GM10248 (cell line): ENCODE results near the gene CFAP65.

Experiments used
- CTCF ChIA-PET: fragments of 300-600 bp; sonication (Branson Sonifier 250); formaldehyde crosslinking; extraction: SDS; loops from one replicate; lab custom pipeline; 2021; ENCODE audit warnings: antibody characterized with exemption; lab: Yijun Ruan, JAX
- POLR2A ChIA-PET: fragments of 350-650 bp; sonication (Branson Sonifier 250); formaldehyde crosslinking; extraction: SDS; loops from one replicate; lab custom pipeline; 2020; ENCODE audit warnings: antibody characterized with exemption; lab: Yijun Ruan, JAX
- DNase-seq: peaks from one replicate; pipeline ENCODE4 v3.0.0; 2012; ENCODE audit errors: extremely low spot score
- TF ChIP-seq, protein P1 (sequence below): IDR thresholded peaks from 2 replicates; pipeline ENCODE4 v1.5.1; 2012; ENCODE audit warnings: mild to moderate bottlenecking, low read depth; ENCODE audit errors: extremely low read depth, missing control alignments, control extremely low read depth

The CFAP65 gene

DNA sequence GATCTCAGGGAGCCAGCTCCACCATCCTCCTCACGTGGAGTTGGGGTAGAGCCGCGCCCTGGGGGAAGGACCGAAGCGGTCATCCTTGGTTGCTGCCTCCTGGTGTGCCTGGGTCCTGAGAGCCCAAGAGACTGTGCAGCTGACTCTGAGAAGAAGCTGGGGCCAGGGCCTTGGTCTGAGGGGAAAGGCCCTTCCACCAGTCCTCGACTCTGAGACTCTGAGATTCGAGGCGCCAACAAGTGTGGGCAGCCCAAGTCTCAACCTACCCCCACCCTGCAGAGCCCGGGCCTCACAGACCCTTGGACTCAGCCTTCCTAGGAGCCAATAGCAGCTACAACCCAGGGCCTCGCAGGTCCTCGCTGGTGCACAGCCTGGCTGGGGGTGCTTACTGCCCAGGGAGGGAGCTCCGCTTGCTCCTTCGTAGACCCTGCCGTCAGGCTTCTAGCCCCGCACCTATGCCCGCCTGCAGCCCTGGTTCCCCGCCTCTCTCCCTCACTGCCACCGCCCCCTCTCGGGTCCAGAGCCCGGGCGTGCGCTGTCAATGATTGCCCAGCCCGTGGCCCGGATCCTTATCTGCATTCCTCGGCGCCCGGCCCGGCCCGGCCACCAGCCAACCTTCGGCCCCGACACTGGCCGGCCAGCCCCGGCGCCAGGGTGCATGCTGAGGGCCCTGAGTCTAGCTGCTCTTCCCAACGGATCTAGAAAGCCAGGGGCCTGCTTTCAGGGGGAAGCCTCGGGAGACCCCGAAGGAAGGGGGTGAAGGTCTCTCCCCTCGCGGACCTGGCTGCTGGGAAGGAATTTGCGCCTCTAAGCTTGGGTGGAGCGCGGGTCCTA, 17.4 kb upstream of the CFAP65 start:
- POLR2A ChIA-PET: interaction anchor here (0.5 kb wide), 1 partner anchor 194 kb away, joined by 3 read pairs; the partner anchor contains the start of gene TUBA4B
- DNase-seq: no peak
- CTCF ChIA-PET: interaction anchor here (0.6 to 9.6 kb wide), 54 partner anchors 9 to 1215 kb away, joined by 3 to 144 read pairs (median 5); partner anchors contain the start of genes CFAP65, NHEJ1 and ZFAND2B
- TF ChIP-seq, protein P1, sequence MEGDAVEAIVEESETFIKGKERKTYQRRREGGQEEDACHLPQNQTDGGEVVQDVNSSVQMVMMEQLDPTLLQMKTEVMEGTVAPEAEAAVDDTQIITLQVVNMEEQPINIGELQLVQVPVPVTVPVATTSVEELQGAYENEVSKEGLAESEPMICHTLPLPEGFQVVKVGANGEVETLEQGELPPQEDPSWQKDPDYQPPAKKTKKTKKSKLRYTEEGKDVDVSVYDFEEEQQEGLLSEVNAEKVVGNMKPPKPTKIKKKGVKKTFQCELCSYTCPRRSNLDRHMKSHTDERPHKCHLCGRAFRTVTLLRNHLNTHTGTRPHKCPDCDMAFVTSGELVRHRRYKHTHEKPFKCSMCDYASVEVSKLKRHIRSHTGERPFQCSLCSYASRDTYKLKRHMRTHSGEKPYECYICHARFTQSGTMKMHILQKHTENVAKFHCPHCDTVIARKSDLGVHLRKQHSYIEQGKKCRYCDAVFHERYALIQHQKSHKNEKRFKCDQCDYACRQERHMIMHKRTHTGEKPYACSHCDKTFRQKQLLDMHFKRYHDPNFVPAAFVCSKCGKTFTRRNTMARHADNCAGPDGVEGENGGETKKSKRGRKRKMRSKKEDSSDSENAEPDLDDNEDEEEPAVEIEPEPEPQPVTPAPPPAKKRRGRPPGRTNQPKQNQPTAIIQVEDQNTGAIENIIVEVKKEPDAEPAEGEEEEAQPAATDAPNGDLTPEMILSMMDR: no peak

DNA sequence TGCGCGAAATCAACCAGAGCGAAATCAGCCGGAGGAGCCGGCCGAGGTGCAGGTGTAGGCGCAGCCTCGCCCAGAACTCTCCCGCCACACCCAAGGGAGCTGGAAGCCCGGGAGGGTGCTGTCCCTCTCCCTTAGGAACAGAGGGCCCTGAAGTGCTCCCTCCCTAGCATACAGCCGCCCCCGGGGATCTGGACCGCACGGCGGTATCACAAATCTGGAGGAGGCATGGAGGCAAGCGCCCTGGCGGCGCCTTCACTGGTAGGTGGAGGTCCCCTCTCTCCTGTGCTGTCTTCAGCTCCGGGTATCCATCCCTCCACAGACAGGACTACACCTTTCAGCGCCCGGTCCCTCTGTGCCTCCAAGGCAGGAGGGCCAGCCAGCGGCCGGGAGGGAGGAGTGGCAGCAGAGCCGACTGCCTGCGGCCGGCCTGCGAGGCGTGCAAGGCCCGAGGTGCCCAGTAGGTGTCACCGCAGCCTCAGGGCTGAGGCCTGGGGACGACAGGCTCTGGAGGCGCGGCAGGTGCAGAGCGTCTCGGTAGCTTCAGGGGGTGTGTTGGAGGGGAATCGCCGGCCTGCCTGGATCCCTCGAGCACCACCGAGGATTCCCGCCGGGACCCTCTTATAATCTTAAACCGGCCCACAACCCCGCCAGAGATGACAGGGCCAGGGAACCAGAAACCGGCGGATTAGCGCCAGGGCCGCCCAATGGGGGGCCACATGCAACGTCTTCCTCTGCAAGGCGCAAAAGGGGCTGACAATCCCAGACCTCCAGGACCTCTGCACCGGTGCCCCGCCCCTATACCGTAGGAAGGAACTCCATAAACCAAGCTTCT, 16.6 kb upstream of the CFAP65 start:
- ChIA-PET CTCF (interaction anchor here (0.6 to 9.6 kb wide), 52 partner anchors 8 to 1214 kb away, joined by 3 to 144 read pairs (median 5); partner anchors contain the start of genes CFAP65, NHEJ1 and ZFAND2B), POLR2A (interaction anchor here (0.5 kb wide), 1 partner anchor 195 kb away, joined by 3 read pairs; the partner anchor contains the start of gene TUBA4B)
- peak; percentile 90 for DNase-seq
- TF ChIP-seq, protein P1: peak; percentile 99

DNA sequence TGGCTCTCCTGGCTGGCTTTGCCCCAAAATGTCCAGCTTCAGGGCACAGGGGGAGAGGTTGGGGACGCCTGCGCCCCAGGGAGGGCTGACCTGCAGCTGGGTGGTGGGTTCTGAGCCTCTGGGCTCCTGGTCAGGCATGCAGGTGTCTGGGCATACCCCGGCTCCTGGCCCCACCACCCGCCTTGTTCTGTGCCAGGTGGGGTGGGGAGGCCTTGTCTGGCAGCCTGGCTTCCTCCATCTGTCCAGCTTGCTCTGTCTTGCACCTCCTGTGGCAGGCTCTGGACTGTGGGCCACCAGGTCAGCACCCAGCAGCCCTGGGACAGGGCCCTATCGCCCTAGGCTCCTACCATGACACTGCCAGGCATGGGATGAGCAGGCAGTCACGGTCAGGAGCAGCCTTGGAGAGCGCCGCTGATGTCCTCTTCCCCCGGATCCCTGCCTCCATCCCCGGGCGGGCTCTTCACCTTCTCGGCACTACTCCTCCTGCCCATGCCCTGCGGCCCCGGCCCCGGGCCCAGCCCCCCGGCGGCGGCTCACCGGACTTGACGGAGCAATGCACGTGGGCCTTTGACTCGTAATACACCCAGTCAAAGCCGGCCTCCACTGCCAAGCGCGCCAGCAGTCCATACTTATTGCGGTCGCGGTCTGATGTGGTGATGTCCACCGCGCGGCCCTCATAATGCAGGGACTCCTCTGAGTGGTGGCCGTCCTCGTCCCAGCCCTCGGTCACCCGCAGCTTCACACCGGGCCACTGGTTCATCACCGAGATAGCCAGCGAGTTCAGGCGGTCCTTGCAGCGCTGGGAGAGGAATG, 15.8 kb upstream of the CFAP65 start:
- ChIA-PET POLR2A (no interaction called here), CTCF (interaction anchor here (1.2 to 9.6 kb wide), 27 partner anchors 9 to 1213 kb away, joined by 3 to 144 read pairs (median 10); partner anchors contain the start of genes CFAP65 and ZFAND2B)
- DNase-seq: no peak
- TF ChIP-seq, protein P1: no peak

DNA sequence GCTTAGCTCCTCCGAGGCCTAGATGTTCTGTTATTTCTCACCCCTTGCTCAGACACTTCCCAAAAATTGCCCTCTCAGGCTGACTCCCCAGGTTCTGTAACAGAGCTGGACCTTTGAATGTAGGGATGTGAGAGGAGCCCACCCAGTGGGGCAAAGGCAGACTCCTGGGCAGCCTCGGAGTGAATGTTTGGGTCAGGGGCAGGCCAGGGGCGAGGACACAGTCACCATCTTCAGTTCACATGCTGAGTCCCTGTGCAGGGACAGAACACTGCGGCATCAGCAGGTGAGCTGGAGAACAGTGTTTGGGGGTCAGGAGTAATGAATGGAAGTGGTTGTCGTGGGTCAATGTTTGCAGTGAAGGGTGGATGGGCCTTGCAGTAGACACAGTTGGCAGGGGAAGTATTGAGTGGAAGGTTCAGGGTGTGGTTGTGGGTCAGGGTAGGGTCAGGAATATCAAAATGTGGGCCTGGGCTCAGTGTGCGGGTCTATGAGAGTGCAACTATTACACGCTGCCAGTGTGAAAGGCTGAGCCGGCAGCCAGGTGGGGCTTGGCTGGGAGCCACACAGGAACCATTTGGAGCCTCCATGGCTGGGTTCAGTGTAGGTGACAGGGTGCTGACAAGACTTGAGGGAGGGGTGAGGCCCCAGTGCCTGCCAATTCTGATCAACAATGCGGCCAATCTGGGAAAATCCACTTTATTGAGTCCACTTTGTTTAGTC, 15.0 kb upstream of the CFAP65 start:
- no peak for DNase-seq
- POLR2A ChIA-PET: no interaction called here

More for the DNA sequence above, 15.0 kb upstream of the CFAP65 start:
- TF ChIP-seq, protein P1: no peak
- CTCF ChIA-PET: interaction anchor here (1.4 to 9.6 kb wide), 7 partner anchors 10 to 97 kb away, joined by 3 to 144 read pairs (median 27); no protein-coding TSS in a partner anchor
